Stimulated activated CD4-positive, alpha-beta T cell treated with anti-CD3 and anti-CD28 coated beads, TNF-alpha, amount 100 ng/mL, for 24 hours (primary cell): ENCODE measurements around the gene FOXP1.

Experiments
- DNase-seq, 3 experiments: peaks; one replicate each; pipeline ENCODE4 v3.0.0-alpha.2; 2020; ENCODE audit warnings: low read depth in 3 of 3

Gene FOXP1

GRCh38 chr3:71078199-71078598 lies 505.3 kb downstream of the FOXP1 start:
- DNase-seq = no peak

GRCh38 chr3:71077070-71077469 lies 506.5 kb downstream of the FOXP1 start:
- no peak for DNase-seq

- DNase-seq = no peak
These were observed 507.0 kb downstream of the FOXP1 start for GRCh38 chr3:71076361-71077002.

GRCh38 chr3:71075494-71075893 lies 508.0 kb downstream of the FOXP1 start:
- DNase-seq = no peak

GRCh38 chr3:71074423-71074822 lies 509.1 kb downstream of the FOXP1 start:
- DNase-seq = no peak

- DNase-seq = no peak
These were observed 510.5 kb downstream of the FOXP1 start for GRCh38 chr3:71072986-71073385.

- no peak for DNase-seq
These were observed 511.2 kb downstream of the FOXP1 start for GRCh38 chr3:71072287-71072686.

GRCh38 chr3:71070497-71071463 lies 512.7 kb downstream of the FOXP1 start:
- no peak for DNase-seq

GRCh38 chr3:71069797-71070196 lies 513.7 kb downstream of the FOXP1 start:
- DNase-seq = peak in 1 of 3 experiments; percentile 59

- no peak for DNase-seq
These were observed 515.4 kb downstream of the FOXP1 start for GRCh38 chr3:71067977-71068654.

- peak in 1 of 3 experiments; percentile 31 for DNase-seq
These were observed 516.7 kb downstream of the FOXP1 start for GRCh38 chr3:71066849-71067261.

- no peak for DNase-seq
These were observed 517.2 kb downstream of the FOXP1 start for GRCh38 chr3:71066356-71066755.

- DNase-seq = no peak
These were observed 517.8 kb downstream of the FOXP1 start for GRCh38 chr3:71065764-71066013.

GRCh38 chr3:71064956-71065763 lies 518.4 kb downstream of the FOXP1 start:
- peak in 2 of 3 experiments; percentile 40 to 46 for DNase-seq

GRCh38 chr3:71064291-71064955 lies 519.1 kb downstream of the FOXP1 start:
- DNase-seq = peak in 1 of 3 experiments; percentile 46

GRCh38 chr3:71063773-71064290 lies 519.7 kb downstream of the FOXP1 start:
- DNase-seq = peak; percentile 47 to 59 (median 52)

- no peak for DNase-seq
These were observed 520.4 kb downstream of the FOXP1 start for GRCh38 chr3:71062952-71063772.

GRCh38 chr3:71062037-71062932 lies 521.2 kb downstream of the FOXP1 start:
- DNase-seq = no peak

GRCh38 chr3:71061581-71061980 lies 521.9 kb downstream of the FOXP1 start:
- DNase-seq = no peak
